NCI-H2196 (cell line): ENCODE data around the gene CCL17.
"Not testable (repeated sequence)": the region's sequence is repeated elsewhere in the genome, so short reads cannot be mapped to it uniquely, and the experiment has no call there.

Experiments
- DNase-seq: peaks from one replicate; lab custom pipeline; 2025; ENCODE audit not compliant: unreplicated experiment; lab: John Stamatoyannopoulos, UW

The CCL17 gene

GRCh38 chr16:57403965-57404817 is at the start of gene CCL17:
Gene CCL17, plus strand, starts transcription at chr16:57404767. Its CDS starts 9,166 bp downstream, at chr16:57413933.
- no peak for DNase-seq

GRCh38 chr16:57355898-57356414 is 48.6 kb upstream of the CCL17 start:
- no peak for DNase-seq

GRCh38 chr16:57356547-57356946 is 48.0 kb upstream of the CCL17 start:
- no peak for DNase-seq

GRCh38 chr16:57357330-57358085 is 47.1 kb upstream of the CCL17 start:
- no peak for DNase-seq

GRCh38 chr16:57358086-57358420 is 46.5 kb upstream of the CCL17 start:
- no peak for DNase-seq

- no peak for DNase-seq
Measured at GRCh38 chr16:57358527-57359095, 46.0 kb upstream of the CCL17 start, which contains the start of gene CCL22. Gene CCL22, plus strand, starts transcription at chr16:57358783. Its CDS starts 34 bp downstream, at chr16:57358817.

GRCh38 chr16:57360321-57360935 is 44.1 kb upstream of the CCL17 start:
- no peak for DNase-seq

- peak; percentile 15 for DNase-seq
Measured at GRCh38 chr16:57361404-57361803, 43.2 kb upstream of the CCL17 start.

GRCh38 chr16:57364143-57364542 is 40.4 kb upstream of the CCL17 start:
- no peak for DNase-seq

GRCh38 chr16:57366544-57367040 is 38.0 kb upstream of the CCL17 start:
- no peak for DNase-seq

- no peak for DNase-seq
Measured at GRCh38 chr16:57367116-57367752, 37.3 kb upstream of the CCL17 start.

- no peak for DNase-seq
Measured at GRCh38 chr16:57371494-57372371, 32.8 kb upstream of the CCL17 start.

- DNase-seq = no peak
Measured at GRCh38 chr16:57372372-57373116, 32.0 kb upstream of the CCL17 start, which contains the start of gene CX3CL1. Gene CX3CL1, plus strand, starts transcription at chr16:57372490. Its CDS starts 79 bp downstream, at chr16:57372569.

GRCh38 chr16:57373117-57373947 is 31.2 kb upstream of the CCL17 start:
- no peak for DNase-seq

GRCh38 chr16:57374067-57374534 is 30.5 kb upstream of the CCL17 start:
- no peak for DNase-seq

GRCh38 chr16:57374925-57375465 is 29.6 kb upstream of the CCL17 start:
- not testable (repeated sequence) for DNase-seq

GRCh38 chr16:57376313-57376818 is 28.2 kb upstream of the CCL17 start:
- DNase-seq = no peak
